ENCODE data around the gene ARHGAP28. TPM values are rescaled to one million over a fixed set of nuclear protein-coding genes. Genes with fewer than 3 reads are reported as not detected.

The ARHGAP28 gene
- total and polyA plus RNA-seq, 10 of the 15 experiments (the other 5 are each of a cell fraction or from before 2014, with no cell fraction given), result not detected

DNA sequence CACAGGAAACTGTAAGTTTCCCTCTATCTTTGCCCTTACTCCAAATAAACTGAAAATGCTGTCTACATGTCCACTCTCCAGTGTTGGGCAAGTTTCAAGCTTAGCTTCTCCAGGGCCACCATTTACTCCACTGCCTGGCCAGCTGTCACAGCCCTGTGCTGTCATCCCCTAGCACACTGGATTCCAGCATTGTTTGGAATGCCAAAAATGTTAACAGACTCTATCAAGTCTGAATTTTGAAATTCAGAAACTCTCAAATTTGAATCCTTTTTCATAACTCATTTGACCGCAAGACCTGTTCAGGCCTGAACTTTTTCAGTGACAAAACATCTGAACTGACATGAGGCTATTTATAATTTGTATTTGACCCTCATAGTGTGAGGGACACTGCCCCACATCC is 5.2 kb upstream of the ARHGAP28 start:
- Histone ChIP-seq H3K4me1 (ENCODE audit: control insufficient read depth, insufficient read depth, low read length) (no peaks in the 10 kb centered on the region), H3K9me3 (replicated peaks; ENCODE audit: control insufficient read depth, insufficient read depth, low read length) (no peaks in the 10 kb centered on the region), H3K27me3 (replicated peaks in 1 of 2; ENCODE audit: control insufficient read depth in 2 of 2, insufficient read depth in 2 of 2, low read length in 1 of 2) (no peaks in the 10 kb centered on the region; a peak in 1 of 4 replicates), H3K79me2 (ENCODE audit: control insufficient read depth, insufficient read depth, low read length) (no peaks in the 10 kb centered on the region), H3K27ac (ENCODE audit: control insufficient read depth, insufficient read depth) (no peak overlapping the region), H3K9ac (ENCODE audit: control insufficient read depth, insufficient read depth, low read length) (no peak overlapping the region), H4K20me1 (ENCODE audit: control insufficient read depth, insufficient read depth) (no peaks in the 10 kb centered on the region), H3K36me3 (ENCODE audit: control insufficient read depth in 2 of 2, insufficient read depth in 2 of 2, low read length in 1 of 2) (no peaks in the 10 kb centered on the region), H2AFZ (ENCODE audit: control insufficient read depth, low read depth, low read length) (no peak overlapping the region), H3K4me2 (ENCODE audit: control insufficient read depth, insufficient read depth) (no peak overlapping the region), H3K4me3 (no peak overlapping the region)
- RAD21 ChIA-PET (ENCODE audit: unreplicated experiment), result no interaction called here
- BruUV-seq (replicated peaks), result no TSS peak
- ATAC-seq (no peak), DNase-seq (ENCODE audit: low read depth, low spot score) (no peak), FAIRE-seq (no peak)
- WGBS (ENCODE audit: insufficient coverage, insufficient replicate concordance, low lambda C conversion rate, missing lambda C conversion rate), result 91% methylated on average over 1 of the region's 1 CpG
- POLR2A ChIA-PET, result no interaction called here
- CTCF ChIA-PET, result no interaction called here
- TF ChIP-seq NFIC (IDR thresholded peaks at IDR 0.05; ENCODE audit: low read depth, low read length), result no peak
- TF ChIP-seq RUNX3 (IDR thresholded peaks at IDR 0.05; ENCODE audit: low read length), result no peak
- no peak for TF ChIP-seq FOXK2 (IDR thresholded peaks at IDR 0.05)
- TF ChIP-seq, protein P1, sequence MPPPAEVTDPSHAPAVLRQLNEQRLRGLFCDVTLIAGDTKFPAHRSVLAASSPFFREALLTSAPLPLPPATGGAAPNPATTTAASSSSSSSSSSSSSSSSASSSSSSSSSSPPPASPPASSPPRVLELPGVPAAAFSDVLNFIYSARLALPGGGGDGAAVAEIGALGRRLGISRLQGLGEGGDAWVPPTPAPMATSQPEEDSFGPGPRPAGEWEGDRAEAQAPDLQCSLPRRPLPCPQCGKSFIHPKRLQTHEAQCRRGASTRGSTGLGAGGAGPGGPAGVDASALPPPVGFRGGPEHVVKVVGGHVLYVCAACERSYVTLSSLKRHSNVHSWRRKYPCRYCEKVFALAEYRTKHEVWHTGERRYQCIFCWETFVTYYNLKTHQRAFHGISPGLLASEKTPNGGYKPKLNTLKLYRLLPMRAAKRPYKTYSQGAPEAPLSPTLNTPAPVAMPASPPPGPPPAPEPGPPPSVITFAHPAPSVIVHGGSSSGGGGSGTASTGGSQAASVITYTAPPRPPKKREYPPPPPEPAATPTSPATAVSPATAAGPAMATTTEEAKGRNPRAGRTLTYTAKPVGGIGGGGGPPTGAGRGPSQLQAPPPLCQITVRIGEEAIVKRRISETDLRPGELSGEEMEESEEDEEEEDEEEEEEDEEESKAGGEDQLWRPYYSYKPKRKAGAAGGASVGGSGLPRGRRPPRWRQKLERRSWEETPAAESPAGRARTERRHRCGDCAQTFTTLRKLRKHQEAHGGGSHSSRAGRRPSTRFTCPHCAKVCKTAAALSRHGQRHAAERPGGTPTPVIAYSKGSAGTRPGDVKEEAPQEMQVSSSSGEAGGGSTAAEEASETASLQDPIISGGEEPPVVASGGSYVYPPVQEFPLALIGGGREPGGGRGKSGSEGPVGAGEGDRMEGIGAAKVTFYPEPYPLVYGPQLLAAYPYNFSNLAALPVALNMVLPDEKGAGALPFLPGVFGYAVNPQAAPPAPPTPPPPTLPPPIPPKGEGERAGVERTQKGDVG (CRISPR knock-in tag; IDR thresholded peaks at IDR 0.05), result no peak
- TF ChIP-seq BMI1 (IDR thresholded peaks at IDR 0.05; ENCODE audit: borderline replicate concordance), result no peak
- TF ChIP-seq, protein P2, sequence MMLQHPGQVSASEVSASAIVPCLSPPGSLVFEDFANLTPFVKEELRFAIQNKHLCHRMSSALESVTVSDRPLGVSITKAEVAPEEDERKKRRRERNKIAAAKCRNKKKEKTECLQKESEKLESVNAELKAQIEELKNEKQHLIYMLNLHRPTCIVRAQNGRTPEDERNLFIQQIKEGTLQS (IDR thresholded peaks at IDR 0.05; ENCODE audit: borderline replicate concordance, extremely low read depth, low read depth, low read length), result no peak
- TF ChIP-seq KLF5 (IDR thresholded peaks at IDR 0.05; ENCODE audit: partially characterized antibody), result no peak
- TF ChIP-seq, protein P3, sequence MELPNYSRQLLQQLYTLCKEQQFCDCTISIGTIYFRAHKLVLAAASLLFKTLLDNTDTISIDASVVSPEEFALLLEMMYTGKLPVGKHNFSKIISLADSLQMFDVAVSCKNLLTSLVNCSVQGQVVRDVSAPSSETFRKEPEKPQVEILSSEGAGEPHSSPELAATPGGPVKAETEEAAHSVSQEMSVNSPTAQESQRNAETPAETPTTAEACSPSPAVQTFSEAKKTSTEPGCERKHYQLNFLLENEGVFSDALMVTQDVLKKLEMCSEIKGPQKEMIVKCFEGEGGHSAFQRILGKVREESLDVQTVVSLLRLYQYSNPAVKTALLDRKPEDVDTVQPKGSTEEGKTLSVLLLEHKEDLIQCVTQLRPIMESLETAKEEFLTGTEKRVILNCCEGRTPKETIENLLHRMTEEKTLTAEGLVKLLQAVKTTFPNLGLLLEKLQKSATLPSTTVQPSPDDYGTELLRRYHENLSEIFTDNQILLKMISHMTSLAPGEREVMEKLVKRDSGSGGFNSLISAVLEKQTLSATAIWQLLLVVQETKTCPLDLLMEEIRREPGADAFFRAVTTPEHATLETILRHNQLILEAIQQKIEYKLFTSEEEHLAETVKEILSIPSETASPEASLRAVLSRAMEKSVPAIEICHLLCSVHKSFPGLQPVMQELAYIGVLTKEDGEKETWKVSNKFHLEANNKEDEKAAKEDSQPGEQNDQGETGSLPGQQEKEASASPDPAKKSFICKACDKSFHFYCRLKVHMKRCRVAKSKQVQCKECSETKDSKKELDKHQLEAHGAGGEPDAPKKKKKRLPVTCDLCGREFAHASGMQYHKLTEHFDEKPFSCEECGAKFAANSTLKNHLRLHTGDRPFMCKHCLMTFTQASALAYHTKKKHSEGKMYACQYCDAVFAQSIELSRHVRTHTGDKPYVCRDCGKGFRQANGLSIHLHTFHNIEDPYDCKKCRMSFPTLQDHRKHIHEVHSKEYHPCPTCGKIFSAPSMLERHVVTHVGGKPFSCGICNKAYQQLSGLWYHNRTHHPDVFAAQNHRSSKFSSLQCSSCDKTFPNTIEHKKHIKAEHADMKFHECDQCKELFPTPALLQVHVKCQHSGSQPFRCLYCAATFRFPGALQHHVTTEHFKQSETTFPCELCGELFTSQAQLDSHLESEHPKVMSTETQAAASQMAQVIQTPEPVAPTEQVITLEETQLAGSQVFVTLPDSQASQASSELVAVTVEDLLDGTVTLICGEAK (IDR thresholded peaks at IDR 0.05; ENCODE audit: borderline replicate concordance), result no peak
- TF ChIP-seq KDM1A (IDR thresholded peaks at IDR 0.05; ENCODE audit: borderline replicate concordance), result no peak
- no peak for TF ChIP-seq ZNF384 (IDR thresholded peaks at IDR 0.05; ENCODE audit: borderline replicate concordance, low read depth, low read length)
- TF ChIP-seq GABPA (IDR thresholded peaks at IDR 0.05; ENCODE audit: low read depth), result no peak
- TF ChIP-seq NFXL1 (IDR thresholded peaks at IDR 0.05; ENCODE audit: borderline replicate concordance), result no peak
- TF ChIP-seq BACH1 (IDR thresholded peaks at IDR 0.05; ENCODE audit: borderline replicate concordance), result no peak
- intact Hi-C loops (cut with micrococcal nuclease; ENCODE audit: unreplicated experiment), result no loop called here
- in situ Hi-C loops (cut with MboI), result no loop called here
- SMC1A ChIA-PET (ENCODE audit: uncharacterized antibody, unreplicated experiment), result no interaction called here
